ENCODE results near the gene TJP1.

DNA sequence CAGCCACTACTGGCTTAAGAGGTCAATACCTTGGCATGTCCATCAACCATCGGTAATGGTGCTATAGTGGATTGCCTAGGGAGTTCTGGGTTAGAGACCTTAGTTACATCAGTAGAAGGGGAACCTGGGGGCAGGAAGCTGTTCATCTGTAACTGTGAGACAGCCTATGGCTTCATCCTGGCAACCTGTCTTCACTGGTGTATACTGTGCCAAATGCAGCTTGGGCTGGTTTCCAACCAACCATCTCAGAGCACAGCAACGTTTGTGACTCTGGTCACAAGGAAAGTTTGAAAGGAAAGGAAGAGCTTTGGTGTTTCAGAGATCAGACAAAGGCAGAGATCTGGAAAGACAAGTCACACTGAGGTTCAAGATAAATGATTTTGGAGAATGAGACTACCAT lies 93.8 kb downstream of the TJP1 start:
- TF ChIP-seq, protein P1, sequence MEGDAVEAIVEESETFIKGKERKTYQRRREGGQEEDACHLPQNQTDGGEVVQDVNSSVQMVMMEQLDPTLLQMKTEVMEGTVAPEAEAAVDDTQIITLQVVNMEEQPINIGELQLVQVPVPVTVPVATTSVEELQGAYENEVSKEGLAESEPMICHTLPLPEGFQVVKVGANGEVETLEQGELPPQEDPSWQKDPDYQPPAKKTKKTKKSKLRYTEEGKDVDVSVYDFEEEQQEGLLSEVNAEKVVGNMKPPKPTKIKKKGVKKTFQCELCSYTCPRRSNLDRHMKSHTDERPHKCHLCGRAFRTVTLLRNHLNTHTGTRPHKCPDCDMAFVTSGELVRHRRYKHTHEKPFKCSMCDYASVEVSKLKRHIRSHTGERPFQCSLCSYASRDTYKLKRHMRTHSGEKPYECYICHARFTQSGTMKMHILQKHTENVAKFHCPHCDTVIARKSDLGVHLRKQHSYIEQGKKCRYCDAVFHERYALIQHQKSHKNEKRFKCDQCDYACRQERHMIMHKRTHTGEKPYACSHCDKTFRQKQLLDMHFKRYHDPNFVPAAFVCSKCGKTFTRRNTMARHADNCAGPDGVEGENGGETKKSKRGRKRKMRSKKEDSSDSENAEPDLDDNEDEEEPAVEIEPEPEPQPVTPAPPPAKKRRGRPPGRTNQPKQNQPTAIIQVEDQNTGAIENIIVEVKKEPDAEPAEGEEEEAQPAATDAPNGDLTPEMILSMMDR (conservative IDR thresholded peaks at IDR 0.05): no peak
- no peak for TF ChIP-seq EZH2 (IDR thresholded peaks at IDR 0.05; ENCODE audit: low read depth)

Measured in PC-9 (cell line).